Epithelial cell of prostate (primary cell): ENCODE data around the gene UMAD1.
"Not testable (repeated sequence)": the region's sequence is repeated elsewhere in the genome, so short reads cannot be mapped to it uniquely, and the experiment has no call there.

Experiments used
- DNase-seq: peaks from one replicate; pipeline ENCODE4 v3.0.0-alpha.2; 2011; ENCODE audit warnings: low read depth, low spot score
- H3K27ac ChIP-seq: fragments of 450-650 bp; 2 replicates; pipeline ENCODE4 v1.5.1; 2017; ENCODE audit warnings: mild to moderate bottlenecking

UMAD1 gene

DNA sequence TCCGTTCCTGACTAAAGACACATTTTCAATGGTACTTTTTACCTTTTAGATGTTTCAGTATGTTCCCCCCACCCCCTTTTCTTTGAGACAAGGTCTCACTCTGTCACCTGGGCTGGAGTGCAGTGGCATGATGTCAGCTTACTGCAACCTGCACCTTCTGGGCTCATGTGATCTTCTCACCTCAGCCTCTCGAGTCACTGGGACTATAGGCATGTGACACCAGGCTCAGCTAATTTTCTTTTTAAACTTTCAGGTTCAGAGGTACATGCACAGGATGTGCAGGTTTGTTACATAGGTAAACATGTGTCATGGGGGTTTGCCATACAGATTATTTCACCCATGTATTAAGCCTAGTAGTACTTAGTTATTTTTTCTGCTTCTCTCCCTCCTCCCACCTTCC lies 177.2 kb downstream of the UMAD1 start:
- no peak overlapping the region for H3K27ac ChIP-seq
- no peak for DNase-seq

DNA sequence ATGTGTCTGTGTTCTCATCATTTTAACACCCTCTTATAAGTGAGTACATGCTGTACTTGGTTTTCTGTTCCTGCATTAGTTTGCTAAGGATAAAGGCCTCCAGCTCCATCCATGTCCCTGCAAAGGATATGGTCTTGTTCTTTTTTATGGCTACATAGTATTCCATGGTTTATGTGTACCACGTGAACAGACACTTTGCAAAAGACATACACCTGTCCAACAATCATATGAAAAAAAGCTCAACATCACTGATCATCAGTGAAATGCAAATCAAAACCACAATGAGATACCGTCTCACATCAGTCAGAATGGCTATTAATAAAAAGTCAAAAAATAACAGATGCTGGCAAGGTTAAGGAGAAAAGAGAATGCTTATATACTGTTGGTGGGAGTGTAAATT lies 177.6 kb downstream of the UMAD1 start:
- not testable (repeated sequence) for H3K27ac ChIP-seq, DNase-seq

DNA sequence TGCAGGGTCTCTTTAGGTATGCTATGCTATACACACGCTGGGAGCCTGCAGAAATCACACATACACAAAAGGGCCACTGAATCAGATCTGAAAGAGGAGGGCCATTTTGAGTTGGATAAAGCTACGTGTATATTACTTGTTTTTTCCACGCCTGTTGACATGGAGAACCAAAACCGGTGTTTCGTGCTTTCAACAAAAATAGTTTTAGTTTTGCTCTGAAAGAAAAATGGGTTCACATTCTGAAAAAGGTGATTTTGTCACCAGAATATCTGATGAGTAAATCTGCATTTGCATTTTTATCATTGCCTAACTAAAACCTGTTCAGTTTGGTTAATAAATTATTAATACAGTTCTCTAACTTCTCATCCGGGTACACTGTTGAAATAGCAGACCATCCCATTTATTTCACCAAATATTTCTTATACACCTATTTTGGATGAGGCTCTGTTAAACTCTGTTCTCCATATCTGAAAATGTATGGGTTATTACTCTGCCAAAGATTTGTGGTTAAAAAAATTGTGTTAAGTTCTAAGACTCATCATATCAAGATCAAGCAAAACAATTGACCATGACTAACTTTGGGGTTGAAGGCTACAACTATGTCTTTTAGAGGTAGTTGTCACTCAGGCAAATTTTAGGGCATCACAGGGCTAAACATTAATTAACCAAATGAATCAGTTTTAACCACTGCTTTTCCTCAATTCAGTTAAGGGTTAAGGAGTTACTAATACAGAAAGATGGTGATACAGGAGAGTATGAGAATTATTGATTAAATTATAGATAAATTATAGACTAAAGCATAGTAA lies 179.1 kb downstream of the UMAD1 start:
- H3K27ac ChIP-seq, result no peak overlapping the region
- no peak for DNase-seq

GRCh38 chr7:7820409-7820808 lies 179.9 kb downstream of the UMAD1 start:
- H3K27ac ChIP-seq, result no peak overlapping the region
- DNase-seq, result no peak

DNA sequence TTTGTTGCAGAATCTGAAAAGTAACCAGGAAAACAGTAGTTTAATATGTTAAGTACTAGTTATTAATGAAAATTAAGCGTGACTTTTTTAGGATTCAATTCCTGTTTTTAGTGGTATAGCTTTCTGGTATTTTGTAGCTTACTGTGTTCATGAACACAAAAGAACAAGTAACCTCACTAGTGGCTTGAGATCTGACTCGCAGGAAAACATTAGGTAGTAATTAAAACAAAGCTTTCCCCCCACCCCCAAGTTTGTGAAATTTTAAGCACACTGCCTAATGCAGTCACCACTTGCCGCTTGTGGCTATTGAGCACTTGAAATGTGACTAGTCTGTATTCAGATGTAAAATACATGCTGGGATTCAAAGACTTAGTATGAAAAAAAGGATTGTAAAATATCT lies 180.4 kb downstream of the UMAD1 start:
- DNase-seq, result no peak

DNA sequence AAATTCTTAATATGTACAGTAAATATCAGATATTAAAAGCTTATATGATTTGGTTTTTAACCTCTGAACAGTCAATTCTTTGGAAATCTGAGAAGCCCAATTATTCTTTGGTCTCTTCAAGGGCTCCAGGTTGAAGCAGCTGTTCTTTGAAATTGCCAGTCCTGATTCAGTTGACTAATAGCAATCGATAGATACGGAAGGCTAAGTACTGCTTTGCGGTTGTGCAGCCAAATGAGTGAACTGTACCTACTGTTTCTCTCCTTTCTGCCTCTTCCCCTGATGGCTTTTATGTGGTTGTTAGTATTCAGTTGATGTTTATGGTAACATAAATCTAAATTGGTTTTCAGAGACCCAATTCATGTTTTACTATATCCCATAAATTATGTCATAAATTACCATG lies 181.0 kb downstream of the UMAD1 start:
- no peak for DNase-seq
- no peak overlapping the region for H3K27ac ChIP-seq

More for the DNA sequence above, 180.4 kb downstream of the UMAD1 start:
- no peak overlapping the region for H3K27ac ChIP-seq

DNA sequence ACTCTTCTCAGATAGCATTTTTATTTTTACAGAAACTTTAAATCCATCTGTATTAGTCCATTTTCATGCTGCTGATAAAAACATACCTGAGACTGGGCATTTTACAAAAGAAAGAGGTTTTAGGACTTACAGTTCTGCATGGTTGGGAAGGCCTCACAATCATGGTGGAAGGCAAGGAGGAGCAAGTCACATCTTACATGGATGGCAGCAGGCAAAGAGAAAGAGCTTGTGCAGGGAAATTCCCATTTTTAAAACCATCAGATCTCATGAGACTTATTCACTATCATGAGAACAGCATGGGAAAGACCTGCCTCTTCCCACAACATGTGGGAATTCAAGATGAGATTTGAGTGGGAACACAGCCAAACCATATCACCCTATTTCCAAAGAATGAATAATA lies 184.7 kb downstream of the UMAD1 start:
- not testable (repeated sequence) for H3K27ac ChIP-seq, DNase-seq

GRCh38 chr7:7829667-7830066 lies 189.1 kb downstream of the UMAD1 start:
- DNase-seq, result no peak
- peak overlapping the region; percentile 39 for H3K27ac ChIP-seq

- peak overlapping the region; percentile 39 for H3K27ac ChIP-seq
- no peak for DNase-seq
Observed at GRCh38 chr7:7830122-7830878, 189.7 kb downstream of the UMAD1 start.

DNA sequence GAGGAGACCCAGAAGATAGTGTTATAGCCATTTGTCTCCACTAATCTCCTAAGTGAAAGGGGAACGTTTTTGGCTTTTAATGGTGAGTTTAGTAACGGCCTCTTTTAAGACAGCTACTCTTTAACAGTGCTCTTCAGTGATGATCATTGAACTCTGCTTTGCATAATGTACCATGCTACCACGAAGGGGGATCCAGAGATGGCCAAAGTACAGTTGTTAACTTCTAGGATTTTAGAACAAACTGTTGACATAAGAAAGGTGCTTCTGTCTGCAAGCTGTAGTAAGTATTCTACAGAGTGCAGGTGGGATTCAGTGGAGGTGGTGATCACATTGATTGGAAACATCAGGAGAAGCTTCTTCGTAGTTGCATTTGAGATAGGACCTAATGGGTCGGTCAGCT lies 192.0 kb downstream of the UMAD1 start:
- no peak overlapping the region for H3K27ac ChIP-seq
- DNase-seq, result no peak

DNA sequence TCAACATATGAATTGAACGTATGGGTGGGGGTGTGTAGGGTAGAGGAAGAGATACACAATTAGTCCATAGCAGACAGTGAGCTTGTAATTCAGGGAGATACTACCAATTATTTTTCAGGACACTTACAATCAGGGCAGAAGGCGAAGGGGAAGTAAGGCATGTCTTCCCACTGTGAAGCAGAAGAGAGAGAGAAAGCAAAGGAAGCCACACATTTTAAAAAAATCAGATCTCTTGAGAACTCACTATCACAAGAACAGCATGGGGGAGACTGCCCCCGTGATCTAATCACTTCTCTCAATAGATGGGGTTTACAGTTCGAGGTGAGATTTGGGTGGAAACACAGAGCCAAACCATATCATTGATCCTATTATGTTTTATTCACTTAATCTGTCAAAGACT lies 194.2 kb downstream of the UMAD1 start:
- no peak overlapping the region for H3K27ac ChIP-seq
- no peak for DNase-seq

DNA sequence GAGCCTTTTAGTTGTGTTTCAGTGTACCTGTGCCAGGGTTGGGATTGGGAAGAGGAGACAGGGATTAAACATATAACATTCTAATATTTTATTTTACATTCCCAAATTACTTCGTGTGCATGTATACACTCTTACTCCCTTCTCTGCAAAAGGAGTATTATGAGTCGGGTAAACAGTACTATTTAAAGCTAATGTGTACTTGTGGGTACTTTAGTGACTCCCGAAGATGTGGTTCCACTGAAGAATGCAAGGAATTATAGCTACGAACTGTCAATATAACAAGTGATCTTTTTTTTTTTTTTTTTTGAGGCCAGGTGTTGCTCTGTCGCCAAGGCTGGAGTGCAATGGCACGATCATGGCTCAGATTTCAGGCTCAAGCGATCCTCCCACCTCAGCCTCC lies 200.5 kb downstream of the UMAD1 start:
- DNase-seq, result no peak
- no peak overlapping the region for H3K27ac ChIP-seq

DNA sequence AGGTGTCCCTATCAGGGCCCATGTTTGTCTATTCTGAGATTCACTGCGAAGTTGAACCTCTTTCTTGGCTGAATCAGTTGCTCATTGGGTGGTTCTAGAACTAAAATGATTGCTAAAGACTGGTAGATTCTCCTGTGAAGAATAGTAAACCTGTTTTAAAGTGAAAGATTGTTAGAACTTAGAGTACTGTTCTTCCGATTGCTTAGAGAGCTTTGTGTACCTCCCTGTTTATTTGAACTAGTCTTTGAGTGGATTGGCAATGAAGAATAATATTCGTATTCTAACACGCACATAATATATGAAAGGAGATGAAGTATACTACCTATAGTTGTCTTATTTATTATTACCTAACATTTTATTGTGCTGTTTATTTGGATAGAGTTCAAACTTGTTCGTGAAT lies 202.7 kb downstream of the UMAD1 start:
- DNase-seq, result no peak
- no peak overlapping the region for H3K27ac ChIP-seq

DNA sequence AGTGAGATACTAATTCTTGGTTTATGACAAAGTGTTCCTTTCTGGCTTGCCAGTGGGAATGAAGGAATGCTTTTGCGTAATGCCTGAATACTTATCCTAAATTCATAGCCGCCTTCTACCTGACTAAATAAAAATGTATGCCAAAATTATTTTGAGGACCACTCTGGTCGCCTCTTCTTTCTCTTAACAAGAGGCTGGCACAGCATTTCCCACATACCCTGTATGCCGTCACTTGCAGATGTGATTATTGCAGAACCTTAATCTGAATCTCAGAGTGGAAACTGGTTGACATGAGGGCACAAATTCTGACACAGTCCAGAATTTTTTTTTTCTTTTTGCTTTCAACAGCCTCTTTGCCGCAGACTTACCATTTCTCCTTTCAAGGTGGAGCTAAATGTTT lies 203.4 kb downstream of the UMAD1 start:
- DNase-seq, result no peak
- H3K27ac ChIP-seq, result no peak overlapping the region

DNA sequence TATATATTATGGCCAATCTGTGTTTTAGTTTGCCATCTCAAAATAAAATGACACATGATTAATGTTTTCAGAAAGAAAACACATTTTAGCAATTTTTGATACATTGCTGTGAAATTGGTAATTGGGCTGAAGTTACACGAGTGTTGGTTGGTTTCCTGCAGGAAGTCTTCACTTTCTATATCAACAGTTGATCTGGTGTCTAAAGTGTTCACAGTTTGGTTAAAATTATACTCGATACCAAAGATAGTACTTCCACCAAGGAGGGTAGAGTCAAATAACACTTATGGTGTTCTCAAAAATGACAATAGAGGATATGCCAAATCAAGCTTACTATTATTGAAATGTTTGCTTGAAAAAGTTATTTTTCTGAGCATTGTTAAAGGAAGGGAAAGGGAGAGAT lies 207.7 kb downstream of the UMAD1 start:
- no peak overlapping the region for H3K27ac ChIP-seq
- DNase-seq, result no peak

GRCh38 chr7:7848892-7849291 lies 208.3 kb downstream of the UMAD1 start:
- H3K27ac ChIP-seq, result no peak overlapping the region
- DNase-seq, result no peak

- no peak for DNase-seq
- no peak overlapping the region for H3K27ac ChIP-seq
Observed at GRCh38 chr7:7850150-7850549, 209.6 kb downstream of the UMAD1 start.

DNA sequence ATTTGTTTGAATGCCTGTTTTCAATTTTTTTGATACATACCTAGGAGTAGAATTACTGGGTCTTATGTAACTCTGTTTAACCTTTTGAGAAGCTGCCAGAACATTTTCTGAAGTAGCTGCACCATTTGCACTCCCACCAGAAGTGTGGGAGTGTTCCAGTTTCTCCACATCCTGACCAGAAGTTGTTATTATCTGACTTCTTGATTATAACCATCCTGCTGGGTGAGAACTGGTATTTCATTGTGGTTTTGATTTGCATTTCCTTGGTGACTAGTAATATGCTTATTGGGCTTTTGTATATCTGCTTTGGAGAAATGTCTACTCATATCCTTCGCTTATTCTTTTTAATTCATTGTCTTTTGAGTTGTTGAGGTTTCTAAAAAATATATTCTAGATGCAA lies 210.8 kb downstream of the UMAD1 start:
- DNase-seq, result no peak

DNA sequence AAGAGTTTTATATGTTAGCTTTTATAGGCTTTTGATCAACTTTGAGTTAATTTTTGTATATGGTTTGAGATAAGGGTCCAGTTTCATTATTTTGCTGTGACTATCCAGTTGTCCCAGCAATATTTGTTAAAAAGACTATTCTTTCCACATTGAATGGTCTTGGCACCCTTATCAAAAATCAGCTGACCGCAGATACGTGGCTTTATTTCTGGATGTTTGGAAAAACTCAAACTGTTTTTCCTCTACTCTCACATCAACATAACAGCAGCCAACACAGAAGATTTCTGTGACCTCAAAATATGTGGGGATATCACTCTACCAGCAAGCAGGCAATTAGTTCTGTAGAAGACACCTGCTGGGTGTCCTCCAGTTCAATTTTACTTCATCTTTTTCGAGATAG lies 211.4 kb downstream of the UMAD1 start:
- no peak overlapping the region for H3K27ac ChIP-seq
- DNase-seq, result no peak

More for the DNA sequence above, 210.8 kb downstream of the UMAD1 start:
- no peak overlapping the region for H3K27ac ChIP-seq

- H3K27ac ChIP-seq, result no peak overlapping the region
Observed at GRCh38 chr7:7857143-7857583, 216.6 kb downstream of the UMAD1 start.

DNA sequence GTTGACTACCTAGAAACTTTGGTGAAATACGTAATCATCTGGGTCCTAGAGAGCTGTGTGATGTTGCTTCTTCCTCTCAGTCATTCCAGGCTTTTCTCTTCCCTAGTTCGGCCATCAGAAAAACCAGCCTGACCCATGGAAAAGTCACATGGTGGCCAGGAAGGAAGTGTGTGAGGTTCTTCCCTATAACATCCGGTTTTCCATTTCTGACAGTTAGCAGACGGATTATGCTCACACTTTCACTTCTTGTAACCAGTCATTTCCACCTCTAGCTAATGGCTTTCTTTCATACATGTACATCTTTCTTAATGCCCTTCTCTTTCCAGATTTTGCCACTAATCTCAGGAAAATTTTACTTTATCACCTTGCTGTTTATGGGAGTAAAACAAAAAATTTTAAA lies 218.0 kb downstream of the UMAD1 start:
- no peak for DNase-seq
- H3K27ac ChIP-seq, result no peak overlapping the region

More at GRCh38 chr7:7857143-7857583, 216.6 kb downstream of the UMAD1 start:
- no peak for DNase-seq

DNA sequence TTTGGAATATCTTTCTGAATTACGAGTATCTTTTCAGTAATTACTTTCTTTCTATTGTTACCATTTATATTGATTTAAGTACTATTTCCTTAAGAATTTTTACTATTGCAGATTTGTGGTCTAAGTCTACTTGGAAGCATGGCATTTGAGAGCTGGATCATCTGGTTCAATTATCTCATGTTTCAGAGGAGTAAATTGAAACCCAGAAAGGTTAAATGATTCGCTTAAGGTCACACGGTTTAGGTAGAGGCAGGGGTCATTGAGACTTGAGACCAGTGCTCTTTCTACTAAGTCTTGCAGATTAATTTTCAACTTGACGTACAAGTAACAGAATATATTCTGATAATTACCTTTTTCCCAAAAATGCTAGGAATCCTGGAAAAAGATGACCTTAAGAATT lies 218.9 kb downstream of the UMAD1 start:
- DNase-seq, result no peak
- no peak overlapping the region for H3K27ac ChIP-seq
